HG03575 (cell line): ENCODE data around the gene LPP.
"Not testable (repeated sequence)": the region's sequence is repeated elsewhere in the genome, so short reads cannot be mapped to it uniquely, and the experiment has no call there.

ENCODE experiments used
- ATAC-seq: cut with Tn5 transposase; IDR thresholded peaks from one replicate; pipeline ENCODE4 v1.9.1; 2021; ENCODE audit not compliant: unreplicated experiment, insufficient number of reproducible peaks, low FRiP score; ENCODE audit errors: extremely low read depth

LPP gene

GRCh38 chr3:188598894-188599293 lies 444.9 kb downstream of the LPP start:
- no peak for ATAC-seq

DNA sequence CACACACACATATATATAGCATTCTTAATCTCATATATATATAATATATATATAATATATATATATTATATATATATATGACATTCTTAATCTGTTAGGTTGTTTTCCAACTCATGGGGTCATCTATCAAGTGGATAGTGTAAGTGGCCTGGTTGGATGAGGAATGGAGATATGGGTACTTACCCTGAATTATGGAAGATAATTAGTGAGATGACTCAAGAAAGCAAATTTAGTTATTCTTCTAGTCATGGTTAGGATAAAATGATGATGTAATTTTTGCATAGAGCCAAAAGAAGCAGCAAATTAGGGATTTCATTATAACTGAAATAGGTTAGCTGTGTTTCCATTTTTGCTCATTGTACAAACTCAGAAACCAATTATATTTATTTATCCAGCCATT lies 448.2 kb downstream of the LPP start:
- no peak for ATAC-seq

DNA sequence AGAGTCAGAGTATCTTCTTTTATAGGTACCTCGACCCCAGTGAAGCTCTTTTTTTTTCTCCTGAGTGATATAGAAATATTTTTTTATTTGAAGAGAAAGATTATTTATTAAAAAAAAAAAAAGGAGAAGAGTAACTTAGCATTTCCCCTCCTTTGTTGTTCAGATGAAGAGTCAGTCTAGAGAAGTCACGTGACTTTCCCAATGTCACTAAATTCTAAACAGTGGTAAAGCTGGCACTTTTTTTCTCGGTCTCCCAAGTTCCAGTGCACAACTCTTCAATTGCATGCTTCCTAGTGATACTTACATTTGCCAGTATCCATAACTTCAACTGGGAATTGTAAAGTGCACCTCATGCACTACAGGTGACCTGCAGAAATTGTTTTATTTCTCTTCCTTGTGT lies 448.7 kb downstream of the LPP start:
- ATAC-seq, result no peak

- no peak for ATAC-seq
Measured at GRCh38 chr3:188604651-188605050, 450.7 kb downstream of the LPP start.

DNA sequence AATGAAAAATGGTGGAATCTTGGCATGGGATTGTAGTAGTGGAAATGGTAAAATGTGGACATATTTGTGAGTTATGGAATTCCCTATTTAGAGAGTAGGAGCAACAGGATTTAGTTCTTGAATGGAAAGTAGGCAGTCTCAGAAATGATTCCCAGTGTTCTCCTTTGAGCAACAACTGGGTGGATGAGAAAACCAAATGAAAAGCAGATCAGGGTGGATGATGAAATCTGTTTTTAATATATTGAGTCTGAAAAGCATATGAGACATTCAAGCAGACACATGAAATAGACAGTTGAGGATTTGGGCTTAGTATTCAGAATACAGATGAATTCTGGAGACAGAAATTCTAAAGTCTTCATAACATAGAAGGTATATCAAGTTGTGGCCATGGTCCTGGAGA lies 451.3 kb downstream of the LPP start:
- ATAC-seq, result no peak

- no peak for ATAC-seq
Measured at GRCh38 chr3:188605905-188606304, 451.9 kb downstream of the LPP start.

- no peak for ATAC-seq
Measured at GRCh38 chr3:188607805-188608315, 453.9 kb downstream of the LPP start.

DNA sequence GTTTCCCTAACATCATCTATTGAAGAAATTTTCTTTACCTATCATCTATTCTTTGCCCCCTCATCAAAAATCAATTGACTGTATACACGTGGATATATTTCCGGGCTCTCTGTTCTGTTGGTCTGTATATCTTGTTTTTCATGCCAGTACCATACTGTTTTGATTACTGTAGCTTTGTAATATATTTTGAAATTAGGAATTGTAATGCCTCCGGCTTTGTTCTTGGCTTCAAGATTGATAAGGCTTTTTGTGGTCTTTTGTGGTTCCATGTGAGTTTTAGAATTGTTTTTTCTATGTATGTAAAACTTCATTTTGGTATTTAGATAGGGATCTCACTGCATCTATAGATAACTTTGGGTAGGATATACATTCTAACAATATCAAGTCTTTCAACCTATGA lies 454.4 kb downstream of the LPP start:
- no peak for ATAC-seq

GRCh38 chr3:188613721-188614120 lies 459.8 kb downstream of the LPP start:
- not testable (repeated sequence) for ATAC-seq

DNA sequence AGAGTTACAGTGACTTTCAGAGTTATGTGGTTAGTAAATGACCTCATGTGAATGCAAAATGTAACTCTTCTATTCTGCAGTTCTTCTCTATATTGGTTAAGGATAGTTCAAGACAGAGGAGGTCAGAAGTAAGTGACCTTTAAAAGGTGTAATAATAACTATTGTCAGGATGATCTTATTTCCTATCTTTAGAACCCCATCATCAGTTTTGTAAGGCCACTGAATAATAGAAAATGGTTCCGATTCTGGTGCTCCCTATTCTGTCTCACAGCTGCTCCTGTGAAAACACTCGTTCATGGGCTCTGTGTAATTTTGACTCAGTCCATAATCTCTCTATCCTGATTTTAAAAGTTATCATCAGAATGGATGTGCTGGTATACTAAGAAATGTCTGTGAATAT lies 463.3 kb downstream of the LPP start:
- ATAC-seq, result no peak

DNA sequence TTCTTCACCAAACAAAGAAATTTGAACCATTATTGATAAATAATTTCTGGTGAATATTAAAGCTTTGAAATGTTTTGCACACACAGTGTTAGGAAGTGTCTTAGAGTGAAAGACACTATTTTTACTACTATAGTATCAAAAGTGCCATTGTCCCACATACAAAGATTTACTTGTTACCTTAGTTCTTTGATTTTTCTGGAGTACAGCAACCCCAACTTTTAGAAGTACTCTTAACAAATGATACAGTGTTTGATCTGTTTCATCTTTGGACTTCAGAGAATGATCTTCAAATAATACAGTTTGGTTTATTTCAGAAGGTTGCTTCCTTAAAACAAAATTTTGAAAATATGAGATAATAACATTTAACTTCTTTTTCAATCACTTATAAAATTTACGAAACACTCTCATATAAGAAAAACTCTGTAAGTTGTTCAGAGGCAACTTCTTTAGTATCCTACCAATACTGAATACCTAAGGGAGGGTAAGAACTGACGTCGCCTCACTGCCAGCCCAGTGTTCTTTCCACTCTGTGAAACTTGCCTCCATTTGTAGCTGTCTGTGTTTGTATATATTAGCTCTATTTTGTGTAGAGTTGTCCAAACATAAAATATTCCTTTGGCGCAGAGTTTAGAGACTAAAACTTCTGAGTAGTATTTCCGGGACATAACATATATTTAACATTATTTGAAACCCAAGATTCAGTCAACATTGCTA lies 464.2 kb downstream of the LPP start:
- no peak for ATAC-seq

DNA sequence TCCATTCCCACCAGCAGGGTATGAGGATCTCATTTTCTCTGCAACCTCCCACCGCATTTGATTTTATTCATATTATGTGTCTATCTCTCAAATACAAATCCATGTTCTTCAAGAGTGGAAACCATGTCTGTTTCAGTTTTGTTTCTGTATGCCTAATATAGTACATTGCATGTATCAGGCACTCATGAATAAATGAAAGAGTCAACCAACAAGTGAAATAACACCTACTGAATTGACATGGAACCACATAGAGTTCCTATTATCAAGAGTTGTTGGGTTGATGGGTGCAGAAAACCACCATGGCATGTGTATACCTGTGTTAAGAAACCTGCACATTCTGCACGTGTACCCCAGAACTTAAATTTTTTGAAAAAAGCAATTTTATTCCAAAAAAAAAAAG lies 466.8 kb downstream of the LPP start:
- no peak for ATAC-seq

DNA sequence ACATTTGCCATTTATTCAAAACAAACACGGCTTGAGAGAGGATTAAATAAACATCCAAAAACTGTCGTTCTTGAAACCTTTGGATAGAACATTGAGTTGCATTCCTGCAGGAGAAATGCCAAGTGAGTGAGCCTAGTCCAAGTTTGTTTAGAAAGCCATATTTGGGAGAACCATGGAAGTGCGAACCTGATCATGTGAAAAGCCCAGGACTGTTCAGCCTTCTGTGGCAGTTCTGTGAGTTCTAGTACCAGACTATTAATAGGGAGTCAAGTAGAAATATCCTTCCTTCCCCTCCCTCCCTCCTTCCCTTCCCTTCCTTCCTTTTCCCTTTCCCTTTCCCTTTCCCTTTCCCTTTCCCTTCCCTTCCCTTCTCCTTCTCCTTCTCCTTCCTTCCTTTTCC lies 470.4 kb downstream of the LPP start:
- no peak for ATAC-seq

DNA sequence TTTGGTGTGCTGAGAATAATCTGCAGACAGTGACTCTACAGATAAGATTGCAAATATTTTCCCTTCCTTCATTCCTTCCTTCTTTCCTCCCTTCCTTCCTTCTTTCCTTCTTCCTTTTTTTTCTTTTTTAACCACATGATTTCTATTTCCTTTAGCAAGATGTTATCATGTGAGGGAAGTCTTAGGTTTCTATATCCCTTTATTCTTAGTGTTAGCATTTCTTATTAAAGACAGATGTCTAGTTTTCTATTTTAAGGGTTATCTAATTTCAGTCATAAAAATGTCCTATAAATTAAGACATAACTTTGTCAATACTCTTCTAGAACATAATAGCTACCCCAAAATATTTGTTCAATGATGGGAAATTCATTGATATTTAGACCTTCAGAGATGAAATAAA lies 470.9 kb downstream of the LPP start:
- no peak for ATAC-seq

GRCh38 chr3:188627652-188628051 lies 473.7 kb downstream of the LPP start:
- ATAC-seq, result no peak

DNA sequence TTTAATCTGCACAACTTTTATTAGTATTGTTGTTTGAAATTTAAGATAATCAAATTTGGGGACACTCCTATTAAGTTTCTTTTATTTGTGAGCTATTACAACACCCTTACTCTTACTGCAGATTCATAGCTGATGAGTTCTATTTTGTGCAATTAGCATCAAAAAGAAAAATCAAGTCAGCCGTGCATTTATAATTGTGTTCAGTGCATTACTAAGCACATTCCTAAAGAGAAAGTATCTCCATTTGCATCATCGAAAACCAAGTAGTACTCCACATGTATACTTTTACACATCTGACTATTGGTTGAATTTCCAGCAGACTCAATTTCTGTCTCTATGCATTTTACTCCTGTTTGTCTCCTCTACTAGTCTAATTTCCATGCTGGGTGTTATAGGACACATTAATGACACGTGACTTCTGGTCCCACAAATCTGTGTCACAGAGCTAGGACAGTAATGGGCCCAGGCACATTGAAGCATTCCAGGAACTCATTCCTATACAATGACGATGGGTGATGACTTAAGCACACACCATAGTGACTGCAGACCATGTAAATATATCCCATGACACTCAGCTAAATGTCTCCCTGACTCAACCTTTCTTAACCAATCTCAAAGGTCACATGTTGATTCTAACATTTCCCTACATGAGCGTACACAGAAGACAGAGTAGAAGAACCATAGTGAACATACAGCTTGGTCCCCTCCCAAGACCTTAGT lies 477.5 kb downstream of the LPP start:
- ATAC-seq, result no peak

GRCh38 chr3:188633206-188633605 lies 479.2 kb downstream of the LPP start:
- ATAC-seq, result no peak

- no peak for ATAC-seq
Measured at GRCh38 chr3:188634285-188634684, 480.3 kb downstream of the LPP start.

GRCh38 chr3:188635258-188636042 lies 481.5 kb downstream of the LPP start:
- no peak for ATAC-seq

DNA sequence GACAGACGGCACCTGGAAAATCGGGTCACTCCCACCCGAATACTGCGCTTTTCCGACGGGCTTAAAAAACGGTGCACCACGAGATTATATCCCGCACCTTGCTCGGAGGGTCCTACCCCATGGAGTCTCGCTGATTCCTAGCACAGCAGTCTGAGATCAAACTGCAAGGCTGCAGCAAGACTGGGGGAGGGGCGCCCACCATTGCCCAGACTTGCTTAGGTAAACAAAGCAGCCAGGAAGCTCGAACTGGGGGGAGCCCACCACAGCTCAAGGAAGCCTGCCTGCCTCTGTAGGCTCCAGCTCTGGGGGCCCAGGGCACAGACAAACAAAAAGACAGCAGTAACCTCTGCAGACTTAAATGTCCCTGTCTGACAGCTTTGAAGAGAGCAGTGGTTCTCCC lies 482.3 kb downstream of the LPP start:
- not testable (repeated sequence) for ATAC-seq
